ENCODE measurements around the gene RNF128.

DNA sequence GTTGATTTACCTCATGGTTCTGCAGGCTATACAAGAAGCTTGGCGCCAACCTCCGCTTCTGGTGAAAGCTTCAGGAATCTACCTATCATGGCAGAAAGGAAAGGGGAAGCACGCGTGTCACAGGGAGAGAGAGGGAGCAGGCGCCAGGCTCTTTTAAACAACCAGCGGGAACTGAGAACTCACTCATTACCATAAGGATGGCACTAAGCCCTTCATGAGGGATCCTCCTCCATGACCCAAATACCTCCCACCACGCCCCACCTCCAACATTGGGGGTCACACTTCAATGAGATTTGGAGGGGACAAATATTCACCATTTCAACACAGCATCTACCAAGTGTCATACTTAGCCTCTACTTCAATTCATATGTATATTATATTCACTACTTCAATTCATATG is 57.2 kb downstream of the RNF128 start:
- TF ChIP-seq CTCF (IDR thresholded peaks at IDR 0.05) (no peak), EZH2 (IDR thresholded peaks at IDR 0.05; ENCODE audit: borderline replicate concordance, insufficient read depth, low read depth, low read length, poor library complexity, severe bottlenecking) (no peak)

Data from B cell (primary cell).